SK-N-MC (cell line): ENCODE data around the gene ETV6.

ENCODE experiments used
- EZH2 ChIP-seq: fragments of 200-600 bp; sonication (generic); IDR thresholded peaks from one replicate; pipeline ENCODE4 v1.6.1; 2017; ENCODE audit warnings: antibody characterized with exemption
- FOXP2 ChIP-seq: optimal IDR thresholded peaks from 2 replicates; pipeline ENCODE3; 2011; ENCODE audit warnings: mild to moderate bottlenecking, moderate library complexity; ENCODE audit not compliant: insufficient read depth; ENCODE audit errors: extremely low read length, control extremely low read depth
- POLR2AphosphoS5 ChIP-seq: IDR thresholded peaks from 2 replicates; pipeline ENCODE4 v1.6.1; 2012; ENCODE audit warnings: mild to moderate bottlenecking, low read depth, low read length, borderline replicate concordance

DNA sequence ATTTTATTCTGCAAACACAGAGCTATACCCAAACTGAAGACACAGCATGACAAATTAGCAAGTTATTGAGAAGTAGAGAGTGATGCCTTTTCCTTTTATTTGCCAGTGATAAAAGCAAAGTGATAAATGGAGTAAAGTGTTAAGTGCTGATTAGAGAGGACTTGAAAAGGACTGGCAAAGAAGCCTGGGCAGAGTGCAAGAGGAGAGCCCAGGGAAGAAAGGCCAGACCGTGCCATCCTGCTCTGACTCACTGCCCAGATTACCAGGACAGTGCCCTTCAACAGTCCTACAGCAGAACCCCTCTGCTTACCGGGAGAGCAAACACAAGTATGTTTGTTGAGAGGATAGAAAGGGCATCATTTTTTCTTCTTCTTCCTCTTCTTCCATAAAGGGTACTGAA lies 106.5 kb downstream of the ETV6 start:
- TF ChIP-seq POLR2AphosphoS5 (no peak), EZH2 (no peak), FOXP2 (no peak)
